HG03565 (cell line): ENCODE results near the gene CDH6.

Experiments used
- ATAC-seq: cut with Tn5 transposase; IDR thresholded peaks from one replicate; pipeline ENCODE4 v1.9.1; 2021; ENCODE audit warnings: mild to moderate bottlenecking, moderate library complexity; ENCODE audit not compliant: unreplicated experiment

The CDH6 gene

DNA sequence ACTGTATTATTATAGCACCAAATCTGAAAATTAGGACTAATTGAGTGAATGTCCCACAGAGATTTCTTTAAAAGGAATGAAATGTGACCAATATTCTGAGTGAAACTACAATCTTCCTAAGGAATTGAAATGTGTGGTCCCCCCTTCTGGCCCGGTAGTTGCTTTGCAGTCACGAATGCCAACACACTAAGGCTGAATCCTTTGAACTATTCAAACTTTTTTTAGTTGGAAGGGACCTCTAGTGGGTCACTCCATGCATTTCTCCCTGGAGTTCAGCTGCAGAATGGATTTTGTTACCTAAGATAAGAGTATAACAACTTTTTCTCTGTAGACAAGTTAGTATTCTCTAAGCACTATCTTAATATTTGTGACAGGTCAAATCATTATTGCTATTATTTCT, 2.8 kb downstream of the CDH6 start:
- ATAC-seq: no peak

- no peak for ATAC-seq
Measured at GRCh38 chr5:31197183-31197582, 3.7 kb downstream of the CDH6 start.

GRCh38 chr5:31204958-31205357, 11.5 kb downstream of the CDH6 start:
- no peak for ATAC-seq

GRCh38 chr5:31208043-31208442, 14.6 kb downstream of the CDH6 start:
- no peak for ATAC-seq

DNA sequence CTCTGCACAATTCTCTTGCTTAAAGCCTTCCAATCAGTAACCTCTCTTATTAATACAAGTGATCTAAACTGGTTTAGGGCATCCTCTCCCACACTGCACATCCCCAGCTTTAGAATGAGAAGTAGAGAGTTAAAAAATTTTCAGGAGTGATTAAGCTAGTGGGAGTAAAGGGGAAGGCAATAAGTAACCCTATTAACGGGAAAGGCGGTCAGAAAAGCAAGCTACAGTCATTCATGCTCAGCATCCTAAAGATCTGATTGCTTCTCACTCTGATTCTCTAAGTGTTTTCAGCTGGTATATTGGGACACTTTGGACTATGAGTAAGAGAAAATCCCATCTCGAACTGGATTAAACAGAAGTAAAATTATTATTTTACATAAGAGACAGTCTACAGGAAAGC, 15.8 kb downstream of the CDH6 start:
- ATAC-seq: no peak

- no peak for ATAC-seq
Measured at GRCh38 chr5:31211098-31211497, 17.6 kb downstream of the CDH6 start.

DNA sequence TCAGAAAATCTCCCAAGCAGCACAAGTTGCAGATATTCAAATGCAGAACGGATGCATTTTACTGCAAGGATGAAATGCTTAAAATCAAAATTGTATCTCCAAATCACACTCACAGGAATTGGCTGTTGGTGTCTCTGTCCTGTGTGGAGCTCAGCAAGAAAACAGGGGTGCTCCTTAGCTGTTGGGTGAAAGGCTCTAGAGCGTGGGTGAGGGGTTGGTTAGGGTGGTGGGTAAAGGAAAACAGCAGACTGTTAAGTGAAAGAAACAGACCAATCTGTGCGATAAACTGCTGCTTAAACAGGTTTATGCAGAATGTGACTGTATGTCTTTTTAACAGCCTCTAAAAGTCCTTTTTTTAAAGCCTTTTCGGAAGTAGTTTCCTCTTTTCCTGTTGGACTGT, 19.8 kb downstream of the CDH6 start:
- no peak for ATAC-seq

- ATAC-seq: no peak
Measured at GRCh38 chr5:31213705-31214121, 20.2 kb downstream of the CDH6 start.

DNA sequence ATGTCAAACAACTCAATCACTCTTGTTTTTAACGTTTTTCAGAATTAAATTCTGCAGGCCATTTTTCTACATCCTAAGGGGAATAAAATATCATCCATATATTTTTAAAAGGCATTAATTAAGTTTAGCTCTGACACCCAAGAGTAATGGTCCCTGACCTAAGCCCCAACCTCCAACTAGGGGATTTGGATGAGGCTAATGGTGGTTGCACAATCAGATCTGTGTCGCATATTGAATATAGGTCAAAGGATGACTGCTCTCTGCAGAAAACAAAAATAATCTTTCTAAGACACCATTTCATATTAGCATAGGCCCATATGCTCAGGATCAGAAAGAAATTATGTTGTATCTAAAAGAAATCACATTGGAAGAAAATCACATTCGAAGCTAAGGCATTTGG, 20.7 kb downstream of the CDH6 start:
- ATAC-seq: no peak

DNA sequence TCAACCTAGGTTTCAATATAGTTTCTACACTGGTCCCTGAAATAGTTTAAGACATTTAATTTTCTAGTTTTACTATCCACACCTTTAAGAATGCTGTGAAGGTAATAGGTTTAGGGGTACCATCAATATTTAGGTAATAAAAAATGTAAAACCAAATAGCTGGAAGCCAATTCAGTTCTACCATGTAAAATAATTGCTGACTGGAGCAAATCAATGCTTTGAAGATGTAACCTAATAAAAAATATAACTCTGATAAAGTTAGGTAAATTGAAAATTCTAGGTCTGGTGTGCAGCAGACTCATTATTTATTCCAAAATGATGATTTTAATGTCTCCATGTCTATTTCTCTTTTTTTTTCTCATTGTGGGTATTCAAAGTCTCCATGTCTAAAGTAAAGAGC, 21.8 kb downstream of the CDH6 start:
- no peak for ATAC-seq

DNA sequence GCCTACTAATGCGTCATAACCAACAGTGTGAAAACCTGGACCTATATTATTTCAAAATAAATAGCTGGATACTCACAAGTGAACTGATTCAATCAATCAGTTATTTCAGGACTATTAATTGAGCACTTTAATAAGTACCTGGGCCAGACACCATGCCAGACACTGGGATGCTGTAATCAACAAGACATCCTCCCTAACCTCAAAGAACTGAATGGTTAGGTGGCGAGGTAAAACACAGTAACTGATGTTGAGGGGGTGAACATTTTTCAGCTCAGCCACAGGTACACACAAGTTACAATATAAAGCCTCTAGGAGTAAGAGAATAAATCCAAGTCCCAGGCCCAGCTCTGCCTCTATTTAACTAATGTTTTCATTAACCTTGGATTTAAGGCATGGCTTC, 24.0 kb downstream of the CDH6 start:
- no peak for ATAC-seq

DNA sequence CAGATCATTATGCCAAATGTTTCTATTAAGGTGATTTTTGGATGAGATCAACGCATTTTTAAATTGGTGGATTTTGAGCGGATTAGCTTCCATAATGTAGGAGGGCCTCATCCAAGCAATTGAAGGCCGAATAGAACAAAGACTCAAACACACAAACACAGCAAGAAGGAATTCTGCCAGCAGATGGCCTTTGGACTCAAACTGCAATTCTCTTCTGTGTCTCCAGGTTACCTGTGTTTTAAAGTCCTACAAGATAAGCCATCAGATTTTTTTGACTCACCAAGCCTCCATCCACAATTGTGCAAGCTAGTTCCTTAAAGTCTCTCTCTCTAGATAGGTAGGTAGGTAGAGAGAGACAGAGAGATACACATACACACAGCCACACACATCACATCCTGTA, 25.5 kb downstream of the CDH6 start:
- no peak for ATAC-seq

- ATAC-seq: no peak
Measured at GRCh38 chr5:31221001-31221400, 27.5 kb downstream of the CDH6 start.

DNA sequence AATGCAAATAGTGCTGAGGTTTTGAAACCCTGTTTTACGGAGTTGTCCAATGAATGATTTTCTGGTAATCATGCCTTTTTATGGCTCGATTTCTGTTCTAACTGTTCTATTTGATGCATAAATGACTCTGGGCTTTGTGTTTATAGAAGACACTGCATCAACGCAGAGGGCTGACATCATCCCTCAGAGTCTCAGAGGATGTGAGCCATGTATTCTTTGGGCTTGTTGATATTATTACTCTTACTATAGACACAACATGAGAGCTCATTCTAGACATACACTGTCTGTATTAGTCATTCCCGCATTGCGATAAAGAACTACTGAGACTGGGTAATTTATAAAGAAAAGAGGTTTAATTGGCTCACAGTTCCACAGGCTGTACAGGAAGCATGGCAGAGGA, 31.6 kb downstream of the CDH6 start:
- no peak for ATAC-seq

- ATAC-seq: no peak
Measured at GRCh38 chr5:31225613-31226012, 32.1 kb downstream of the CDH6 start.

GRCh38 chr5:31226651-31227050, 33.2 kb downstream of the CDH6 start:
- ATAC-seq: no peak

DNA sequence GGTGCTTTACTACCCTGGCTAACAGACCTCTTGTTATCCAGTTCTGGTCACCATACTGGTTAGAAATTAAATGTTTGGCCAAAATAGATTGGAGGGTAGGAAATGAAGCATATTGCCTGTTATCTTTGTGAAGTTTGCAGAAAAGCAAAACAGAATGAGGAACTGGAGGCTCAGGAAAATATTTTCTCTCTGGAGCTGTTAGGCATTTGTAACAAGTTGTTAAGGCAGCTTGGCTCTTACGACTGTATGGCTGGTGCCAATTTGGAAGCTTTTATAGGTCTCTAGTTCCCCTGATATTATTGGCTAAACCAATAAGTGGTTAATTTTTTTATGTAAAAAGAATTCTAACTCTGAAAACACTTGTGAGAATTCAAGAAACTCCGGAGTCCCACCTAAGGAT, 35.8 kb downstream of the CDH6 start:
- no peak for ATAC-seq

GRCh38 chr5:31231177-31231838, 37.8 kb downstream of the CDH6 start:
- no peak for ATAC-seq

DNA sequence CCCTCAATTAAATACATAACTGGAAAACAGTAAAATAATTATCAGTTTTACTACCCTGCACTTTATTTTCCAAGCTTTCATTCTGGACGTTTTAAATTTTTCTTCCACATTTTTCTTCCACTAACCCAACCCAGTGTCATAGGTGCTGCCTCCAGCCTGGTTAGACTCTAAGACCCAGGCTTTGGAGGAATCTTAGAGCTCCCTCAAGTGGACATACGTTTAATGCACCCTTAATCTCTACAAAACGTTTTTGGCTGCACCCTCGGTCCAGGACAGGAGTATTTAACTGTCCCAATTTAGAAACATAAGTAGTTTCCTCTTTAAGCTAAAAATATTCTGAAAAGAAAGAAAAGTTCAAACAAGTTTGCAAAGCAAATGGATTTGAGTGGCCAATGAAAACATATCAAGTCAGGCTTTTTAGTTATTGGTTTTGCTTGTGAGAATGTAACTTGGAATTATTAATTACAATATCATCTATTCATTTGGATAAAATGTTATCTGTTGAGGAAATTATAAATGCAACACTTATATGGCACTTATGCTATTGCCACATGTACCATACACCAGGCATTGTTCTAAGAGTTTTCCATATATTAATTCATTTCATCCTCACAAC, 38.9 kb downstream of the CDH6 start:
- peak; percentile 86 for ATAC-seq

DNA sequence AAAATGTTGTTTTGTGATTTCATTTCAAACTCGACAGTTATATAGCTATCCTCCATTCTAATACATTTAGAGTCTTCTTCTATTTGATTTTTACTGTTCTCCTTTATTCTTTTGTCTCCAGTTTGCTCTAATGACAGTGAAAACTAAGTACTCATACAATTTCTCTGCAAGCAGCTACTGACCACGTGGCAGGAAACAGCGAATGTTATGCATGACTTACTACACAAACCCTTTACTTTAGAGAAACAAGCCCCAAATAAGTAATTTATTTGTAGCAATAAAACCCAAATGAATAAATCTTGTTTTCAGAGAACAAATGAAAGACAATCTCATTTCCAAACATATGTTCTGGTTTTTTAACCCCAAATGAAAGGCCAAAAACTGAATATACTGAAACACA, 41.9 kb downstream of the CDH6 start:
- no peak for ATAC-seq

GRCh38 chr5:31236339-31236738, 42.9 kb downstream of the CDH6 start:
- no peak for ATAC-seq

DNA sequence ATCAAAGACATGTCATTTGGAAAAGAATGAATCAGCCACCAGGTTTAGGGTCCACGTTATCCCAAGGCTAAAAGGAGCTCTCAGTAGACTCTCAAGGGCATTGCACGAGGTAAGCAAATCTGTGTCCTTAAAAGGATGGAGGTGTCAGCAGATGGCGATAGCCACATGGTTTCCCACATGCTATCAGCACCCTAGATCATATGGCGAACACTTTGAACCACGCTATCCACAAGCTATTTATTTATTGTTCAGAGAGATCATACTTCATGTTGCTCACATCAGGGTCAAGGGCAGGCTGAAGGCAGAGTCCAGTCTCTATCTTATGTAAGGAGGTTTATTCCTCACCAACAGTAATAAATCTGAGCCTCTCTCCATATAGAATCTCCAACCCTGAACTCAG, 43.7 kb downstream of the CDH6 start:
- ATAC-seq: no peak

GRCh38 chr5:31238497-31238896, 45.0 kb downstream of the CDH6 start:
- ATAC-seq: no peak
